Measurements from ENCODE around the gene ACOT7. TPM values are rescaled to one million over a fixed set of nuclear protein-coding genes. Genes with fewer than 3 reads are reported as not detected.

Gene ACOT7
- polyA plus RNA-seq, 1 experiment = 157 TPM

DNA sequence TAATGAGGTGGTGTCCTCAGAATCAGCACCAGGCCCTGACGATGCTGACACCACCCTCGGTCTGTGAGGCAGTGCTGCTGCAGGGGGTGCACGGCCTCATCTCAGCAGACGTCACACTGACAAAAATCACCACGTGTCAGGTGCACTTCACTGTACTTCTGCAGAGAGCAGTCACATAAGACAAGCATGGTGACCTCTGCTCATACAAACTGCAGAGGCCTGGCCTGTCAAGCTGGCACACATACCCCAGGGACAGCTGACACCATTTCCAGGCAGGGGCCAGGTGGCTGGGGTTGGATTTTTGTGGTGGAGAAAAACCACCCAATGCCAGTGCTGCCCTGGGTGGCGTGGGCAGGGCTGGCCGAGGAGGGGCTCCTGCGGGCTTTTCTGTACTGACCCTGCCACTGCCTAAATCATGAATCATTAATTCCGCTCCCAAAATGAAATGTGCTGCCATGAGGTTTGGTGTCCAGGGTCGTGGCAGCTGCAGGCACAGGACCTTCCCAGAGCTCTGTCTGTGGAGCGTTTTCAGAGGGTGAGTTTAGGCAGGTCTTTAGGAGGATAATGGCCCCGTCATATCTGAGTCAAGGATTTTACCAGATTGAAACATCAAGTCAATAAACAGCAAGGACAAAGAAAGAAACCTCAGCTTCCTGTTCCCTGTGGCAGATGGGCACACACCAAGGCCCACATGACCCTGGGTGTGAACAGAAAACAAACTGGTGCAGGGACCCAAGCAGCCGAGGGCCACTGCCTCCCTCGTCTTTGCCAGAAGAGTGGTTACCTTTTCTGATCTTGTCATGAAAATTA lies 99.3 kb downstream of the ACOT7 start:
- TF ChIP-seq, protein P1, sequence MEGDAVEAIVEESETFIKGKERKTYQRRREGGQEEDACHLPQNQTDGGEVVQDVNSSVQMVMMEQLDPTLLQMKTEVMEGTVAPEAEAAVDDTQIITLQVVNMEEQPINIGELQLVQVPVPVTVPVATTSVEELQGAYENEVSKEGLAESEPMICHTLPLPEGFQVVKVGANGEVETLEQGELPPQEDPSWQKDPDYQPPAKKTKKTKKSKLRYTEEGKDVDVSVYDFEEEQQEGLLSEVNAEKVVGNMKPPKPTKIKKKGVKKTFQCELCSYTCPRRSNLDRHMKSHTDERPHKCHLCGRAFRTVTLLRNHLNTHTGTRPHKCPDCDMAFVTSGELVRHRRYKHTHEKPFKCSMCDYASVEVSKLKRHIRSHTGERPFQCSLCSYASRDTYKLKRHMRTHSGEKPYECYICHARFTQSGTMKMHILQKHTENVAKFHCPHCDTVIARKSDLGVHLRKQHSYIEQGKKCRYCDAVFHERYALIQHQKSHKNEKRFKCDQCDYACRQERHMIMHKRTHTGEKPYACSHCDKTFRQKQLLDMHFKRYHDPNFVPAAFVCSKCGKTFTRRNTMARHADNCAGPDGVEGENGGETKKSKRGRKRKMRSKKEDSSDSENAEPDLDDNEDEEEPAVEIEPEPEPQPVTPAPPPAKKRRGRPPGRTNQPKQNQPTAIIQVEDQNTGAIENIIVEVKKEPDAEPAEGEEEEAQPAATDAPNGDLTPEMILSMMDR (IDR thresholded peaks at IDR 0.05; ENCODE audit: insufficient read depth, low read depth, low read length) = no peak
- Histone ChIP-seq H3K36me3 (ENCODE audit: control insufficient read depth, insufficient read depth, low read length) (no peaks in the 10 kb centered on the region; the same call in 1 of the 2 replicates), H3K27me3 (ENCODE audit: control insufficient read depth, insufficient read depth, low read length) (no peaks in the 10 kb centered on the region), H3K4me3 (ENCODE audit: low read depth, low read length) (no peak overlapping the region)
- DNase-seq (ENCODE audit: low read depth) = no peak
- CTCF ChIA-PET = no interaction called here
- POLR2A ChIA-PET = no interaction called here

DNA sequence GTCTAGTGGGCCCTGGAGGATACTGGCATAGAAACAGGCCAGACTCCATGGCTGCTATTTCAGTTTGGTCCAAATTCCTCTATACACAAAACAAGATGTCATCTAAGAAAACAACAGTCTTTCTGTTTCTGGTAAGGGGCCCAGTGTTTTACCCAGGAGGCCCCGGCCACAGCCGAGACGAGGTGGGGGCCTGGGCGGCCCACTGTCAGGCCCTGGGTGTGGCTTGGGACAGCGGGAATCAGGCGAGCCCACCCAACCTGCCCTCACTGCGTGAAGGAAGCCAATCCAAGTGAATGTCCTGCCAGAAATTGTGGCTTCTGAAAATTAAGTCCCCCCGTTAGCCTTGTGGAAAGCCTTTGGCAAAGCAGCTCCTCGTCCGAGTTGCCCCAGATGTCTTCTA lies 101.5 kb downstream of the ACOT7 start:
- no peaks in the 10 kb centered on the region; the same call in none of the 2 replicates for H3K36me3 ChIP-seq (ENCODE audit: control insufficient read depth, insufficient read depth, low read length)
- no peaks in the 10 kb centered on the region for H3K27me3 ChIP-seq (ENCODE audit: control insufficient read depth, insufficient read depth, low read length)
- TF ChIP-seq, protein P1 (IDR thresholded peaks at IDR 0.05; ENCODE audit: insufficient read depth, low read depth, low read length) = no peak
- no peak overlapping the region for H3K4me3 ChIP-seq (ENCODE audit: low read depth, low read length)
- DNase-seq (ENCODE audit: low read depth) = no peak
- ChIA-PET CTCF (no interaction called here), POLR2A (no interaction called here)

DNA sequence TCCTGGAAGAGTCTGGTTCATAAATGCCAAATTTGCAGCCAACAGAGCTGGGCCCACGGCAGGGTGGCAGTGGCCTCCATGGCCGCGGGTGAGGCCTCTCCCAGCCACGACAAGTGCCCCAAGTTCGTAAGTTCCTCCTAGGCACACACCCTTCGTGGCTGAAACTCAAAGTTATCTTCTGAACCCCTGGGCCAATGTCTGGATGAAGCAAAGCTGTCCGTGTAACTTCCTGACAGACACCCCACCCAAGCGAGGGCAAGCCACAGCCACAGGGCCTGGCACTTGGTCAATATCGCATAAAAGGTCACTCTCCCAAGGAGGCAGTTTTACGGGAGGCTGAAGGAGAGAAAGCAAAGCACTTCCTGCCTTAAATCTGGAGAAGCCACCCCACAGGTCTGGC lies 104.9 kb downstream of the ACOT7 start:
- DNase-seq (ENCODE audit: low read depth) = no peak
- Histone ChIP-seq H3K27me3 (ENCODE audit: control insufficient read depth, insufficient read depth, low read length) (no peaks in the 10 kb centered on the region), H3K36me3 (ENCODE audit: control insufficient read depth, insufficient read depth, low read length) (no peaks in the 10 kb centered on the region; the same call in none of the 2 replicates), H3K4me3 (ENCODE audit: low read depth, low read length) (no peak overlapping the region)
- ChIA-PET CTCF (no interaction called here), POLR2A (no interaction called here)
- TF ChIP-seq, protein P1 (IDR thresholded peaks at IDR 0.05; ENCODE audit: insufficient read depth, low read depth, low read length) = no peak

DNA sequence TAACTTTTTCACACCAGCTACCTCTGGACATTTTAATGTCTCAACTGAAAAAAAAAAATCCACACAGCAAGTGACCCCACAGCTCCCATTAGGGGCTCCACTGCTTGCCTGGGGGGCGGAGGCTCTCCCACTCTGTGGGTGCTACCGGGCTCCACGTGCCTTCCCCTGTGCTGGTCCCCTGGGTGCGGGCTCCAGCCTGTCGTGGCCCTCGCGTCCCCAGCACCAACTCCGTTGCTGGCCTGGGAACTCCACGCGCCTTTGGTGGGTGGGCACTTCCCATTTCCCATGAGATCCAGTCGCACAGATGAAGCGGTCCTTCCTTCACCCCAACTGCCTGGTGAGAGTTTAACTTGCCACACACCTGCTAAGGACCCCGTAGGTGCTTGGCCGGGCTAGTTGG lies 105.5 kb downstream of the ACOT7 start:
- POLR2A ChIA-PET = no interaction called here
- H3K4me3 ChIP-seq (ENCODE audit: low read depth, low read length) = no peak overlapping the region

DNA sequence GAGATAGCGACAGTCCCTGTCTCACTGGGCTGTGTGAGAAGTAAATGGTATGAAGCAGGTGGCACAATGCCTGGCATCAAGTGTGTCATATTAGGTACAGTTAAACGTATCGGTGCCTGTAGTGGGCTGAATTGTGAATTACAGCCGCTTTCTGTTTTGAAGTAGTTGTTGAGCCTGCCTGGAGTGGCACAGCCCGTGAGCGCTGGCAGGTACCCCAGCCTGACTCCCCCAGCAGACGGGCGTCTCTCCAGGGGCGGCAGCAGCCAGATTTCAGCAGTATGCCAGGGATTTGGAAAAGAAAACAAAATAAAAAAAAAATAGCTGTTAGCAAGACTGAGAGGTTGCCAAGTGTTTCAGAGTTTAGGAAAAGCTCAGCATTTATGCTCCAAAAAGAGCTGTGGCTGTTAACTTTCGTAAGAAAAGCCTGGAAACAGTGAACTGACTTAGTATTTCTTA lies 106.1 kb downstream of the ACOT7 start:
- Histone ChIP-seq H3K4me3 (ENCODE audit: low read depth, low read length) (no peak overlapping the region), H3K27me3 (ENCODE audit: control insufficient read depth, insufficient read depth, low read length) (no peaks in the 10 kb centered on the region), H3K36me3 (ENCODE audit: control insufficient read depth, insufficient read depth, low read length) (no peaks in the 10 kb centered on the region; the same call in 1 of the 2 replicates)
- DNase-seq (ENCODE audit: low read depth) = no peak
- TF ChIP-seq, protein P1 (IDR thresholded peaks at IDR 0.05; ENCODE audit: insufficient read depth, low read depth, low read length) = no peak
- ChIA-PET POLR2A (no interaction called here), CTCF (interaction anchor here (0.9 to 1.5 kb wide), 3 partner anchors 9 to 56 kb away, joined by 3 read pairs; no protein-coding TSS in a partner anchor)

More for the DNA sequence above, 105.5 kb downstream of the ACOT7 start:
- TF ChIP-seq, protein P1 (IDR thresholded peaks at IDR 0.05; ENCODE audit: insufficient read depth, low read depth, low read length) = no peak
- Histone ChIP-seq H3K27me3 (ENCODE audit: control insufficient read depth, insufficient read depth, low read length) (no peaks in the 10 kb centered on the region), H3K36me3 (ENCODE audit: control insufficient read depth, insufficient read depth, low read length) (no peaks in the 10 kb centered on the region; the same call in 1 of the 2 replicates)
- CTCF ChIA-PET = interaction anchor here (1.5 kb wide), 1 partner anchor 10 kb away, joined by 3 read pairs; no protein-coding TSS in a partner anchor
- DNase-seq (ENCODE audit: low read depth) = no peak

All from BJ (cell line).